ENCODE measurements around the gene A4GALT. TPM values are rescaled to one million over a fixed set of nuclear protein-coding genes. Genes with fewer than 3 reads are reported as not detected.

The A4GALT gene
- total and polyA plus RNA-seq, 2 donors (not counting 3 experiments of a cell fraction or from before 2014, with no cell fraction given), result 5.4 to 20.7 TPM

GRCh38 chr22:42697542-42698013 lies 23.1 kb downstream of the A4GALT start:
- peak; percentile 79 for FAIRE-seq

More at GRCh38 chr22:42697542-42698013, 23.1 kb downstream of the A4GALT start:
- H3K4me1 ChIP-seq (ENCODE audit: control insufficient read depth, extremely low read depth, insufficient read depth, low read length), result peaks cover 5% of the 10 kb centered on the region
- dilution Hi-C loops (cut with MboI; ENCODE audit: extremely low pct_ligation_motif_present, low sequenced_read_pairs) (no loop called here), intact Hi-C loops (cut with micrococcal nuclease) (loop anchor here (1.0 kb wide), 1 partner anchor 35 kb away; no protein-coding TSS in a partner anchor)
- no peak overlapping the region for H3K9ac ChIP-seq (replicated peaks; ENCODE audit: extremely low read depth, insufficient read depth, low read length)
- H3K9me1 ChIP-seq (replicated peaks; ENCODE audit: control insufficient read depth, extremely low read depth, insufficient read depth, low read length), result no peaks in the 10 kb centered on the region
- no peak overlapping the region for H2AFZ ChIP-seq (ENCODE audit: low read depth, low read length)
- CTCF ChIA-PET, result interaction anchor here (1.1 kb wide), 1 partner anchor 37 kb away, joined by 5 read pairs; no protein-coding TSS in a partner anchor
- TF ChIP-seq MYC (IDR thresholded peaks at IDR 0.05; ENCODE audit: low read depth, low read length) (no peak), POLR2A (IDR thresholded peaks at IDR 0.05; ENCODE audit: low read depth, low read length) (no peak), JUN (IDR thresholded peaks at IDR 0.05; ENCODE audit: borderline replicate concordance, insufficient read depth, insufficient read length, low read depth) (no peak), FOS (IDR thresholded peaks at IDR 0.05; ENCODE audit: borderline replicate concordance, insufficient read depth, low read length) (no peak), GATA2 (IDR thresholded peaks at IDR 0.05; ENCODE audit: insufficient read depth, insufficient read length, low read depth, low read length) (no peak), EZH2 (IDR thresholded peaks at IDR 0.05; ENCODE audit: borderline replicate concordance, low read depth, low read length, severe bottlenecking) (no peak), POLR2AphosphoS5 (IDR thresholded peaks at IDR 0.05; ENCODE audit: insufficient read depth, low read depth, low read length) (no peak)
- TF ChIP-seq, protein P1, sequence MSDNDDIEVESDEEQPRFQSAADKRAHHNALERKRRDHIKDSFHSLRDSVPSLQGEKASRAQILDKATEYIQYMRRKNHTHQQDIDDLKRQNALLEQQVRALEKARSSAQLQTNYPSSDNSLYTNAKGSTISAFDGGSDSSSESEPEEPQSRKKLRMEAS (IDR thresholded peaks at IDR 0.05; ENCODE audit: insufficient read depth, insufficient read length), result no peak
- TF ChIP-seq, protein P2, sequence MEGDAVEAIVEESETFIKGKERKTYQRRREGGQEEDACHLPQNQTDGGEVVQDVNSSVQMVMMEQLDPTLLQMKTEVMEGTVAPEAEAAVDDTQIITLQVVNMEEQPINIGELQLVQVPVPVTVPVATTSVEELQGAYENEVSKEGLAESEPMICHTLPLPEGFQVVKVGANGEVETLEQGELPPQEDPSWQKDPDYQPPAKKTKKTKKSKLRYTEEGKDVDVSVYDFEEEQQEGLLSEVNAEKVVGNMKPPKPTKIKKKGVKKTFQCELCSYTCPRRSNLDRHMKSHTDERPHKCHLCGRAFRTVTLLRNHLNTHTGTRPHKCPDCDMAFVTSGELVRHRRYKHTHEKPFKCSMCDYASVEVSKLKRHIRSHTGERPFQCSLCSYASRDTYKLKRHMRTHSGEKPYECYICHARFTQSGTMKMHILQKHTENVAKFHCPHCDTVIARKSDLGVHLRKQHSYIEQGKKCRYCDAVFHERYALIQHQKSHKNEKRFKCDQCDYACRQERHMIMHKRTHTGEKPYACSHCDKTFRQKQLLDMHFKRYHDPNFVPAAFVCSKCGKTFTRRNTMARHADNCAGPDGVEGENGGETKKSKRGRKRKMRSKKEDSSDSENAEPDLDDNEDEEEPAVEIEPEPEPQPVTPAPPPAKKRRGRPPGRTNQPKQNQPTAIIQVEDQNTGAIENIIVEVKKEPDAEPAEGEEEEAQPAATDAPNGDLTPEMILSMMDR (IDR thresholded peaks at IDR 0.05; ENCODE audit: extremely low read depth in 1 of 2, insufficient read depth in 1 of 2, low read depth in 1 of 2, low read length in 2 of 2), result no peak
- H3K79me2 ChIP-seq (ENCODE audit: control insufficient read depth, insufficient read depth, low read length), result no peaks in the 10 kb centered on the region
- DNase-seq (ENCODE audit: low read depth, low spot score), result peak; percentile 40
- no peak overlapping the region for H3K4me2 ChIP-seq (ENCODE audit: insufficient read depth, low read length)
- no peak overlapping the region for H3K4me3 ChIP-seq (replicated peaks in 1 of 3; ENCODE audit: insufficient read depth in 1 of 3, low read depth in 1 of 3, low read length in 3 of 3)
- H3K27me3 ChIP-seq (ENCODE audit: control insufficient read depth in 2 of 2, insufficient read depth in 2 of 2, low read length in 2 of 2), result no peaks in the 10 kb centered on the region
- H3K27ac ChIP-seq (ENCODE audit: insufficient read depth, low read depth, low read length), result no peak overlapping the region
- BruUV-seq (replicated peaks), result no TSS peak
- POLR2A ChIA-PET, result no interaction called here
- H3K36me3 ChIP-seq (ENCODE audit: control insufficient read depth in 2 of 2, extremely low read depth in 1 of 2, insufficient read depth in 2 of 2, low read length in 2 of 2), result peaks cover 0 to 4% of the 10 kb centered on the region in 2 experiments
- H3K9me3 ChIP-seq (replicated peaks; ENCODE audit: control insufficient read depth, insufficient read depth, low read length), result no peaks in the 10 kb centered on the region
- H4K20me1 ChIP-seq (replicated peaks; ENCODE audit: control insufficient read depth, extremely low read depth, insufficient read depth, low read length), result no peaks in the 10 kb centered on the region
